Activated CD4-positive, alpha-beta T cell treated with anti-CD3 and anti-CD28 coated beads, Interleukin-2, amount 10 ng/mL, durations not matched to agents 24 days and 14 days (primary cell): ENCODE data around the gene UTP14A. TPM values are rescaled to one million over a fixed set of nuclear protein-coding genes. Genes with fewer than 3 reads are reported as not detected.

Source experiments
- DNase-seq: peaks from one replicate; pipeline ENCODE4 v3.0.0; 2022
- H3K27ac Mint-ChIP-seq: one replicate; pipeline ENCODE4 v1.8.0; 2022; ENCODE audit warnings: mild to moderate bottlenecking, mixed read lengths
- H3K27me3 Mint-ChIP-seq: one replicate; pipeline ENCODE4 v1.8.0; 2022; ENCODE audit warnings: mixed read lengths
- H3K36me3 Mint-ChIP-seq: one replicate; pipeline ENCODE4 v1.8.0; 2022; ENCODE audit warnings: low read depth, mild to moderate bottlenecking, mixed read lengths
- H3K4me1 Mint-ChIP-seq: one replicate; pipeline ENCODE4 v1.8.0; 2021; ENCODE audit warnings: mixed read lengths
- H3K4me3 Mint-ChIP-seq: one replicate; pipeline ENCODE4 v1.8.0; 2022; ENCODE audit warnings: mild to moderate bottlenecking, moderate library complexity, mixed read lengths
- H3K9me3 Mint-ChIP-seq: one replicate; pipeline ENCODE4 v1.8.0; 2021; ENCODE audit warnings: mixed read lengths
- intact Hi-C: fragments of 100-400 bp; cut with micrococcal nuclease; formaldehyde crosslinking; loops from one replicate; pipeline ENCODE4 v1.15.1; 2023
- total RNA-seq: library from RNA; stranded (reverse); gene quantifications from 2 replicates; pipeline ENCODE4 v1.2.3, GENCODE V29; 2022

The UTP14A gene
- total RNA-seq, 1 donor from 2014 or later = 57.9 TPM

- Mint-ChIP-seq H3K27me3 (peaks cover 9% of the 10 kb centered on the region), H3K4me3 (peak overlapping the region; percentile 69), H3K27ac (no peak overlapping the region), H3K36me3 (peaks cover 2% of the 10 kb centered on the region), H3K9me3 (no peaks in the 10 kb centered on the region), H3K4me1 (peaks cover 28% of the 10 kb centered on the region)
- no peak for DNase-seq
- intact Hi-C loops = loop anchor here (1.0 kb wide), 1 partner anchor 26 kb away; the partner anchor contains the start of gene BCORL1
Observed at GRCh38 chrX:129956765-129957164, 50.8 kb downstream of the UTP14A start.

GRCh38 chrX:129957241-129958082, 51.5 kb downstream of the UTP14A start:
- Mint-ChIP-seq H3K9me3 (no peaks in the 10 kb centered on the region), H3K4me3 (peak overlapping the region; percentile 69), H3K4me1 (peaks cover 30% of the 10 kb centered on the region), H3K27me3 (peaks cover 6% of the 10 kb centered on the region), H3K27ac (peak overlapping the region; percentile 51), H3K36me3 (peaks cover 2% of the 10 kb centered on the region)
- peak; percentile 85 for DNase-seq
- intact Hi-C loops = loop anchor here (1.0 kb wide), 1 partner anchor 25 kb away; the partner anchor contains the start of gene BCORL1

GRCh38 chrX:129958083-129958465, 52.1 kb downstream of the UTP14A start:
- peaks cover 4% of the 10 kb centered on the region for H3K27me3 Mint-ChIP-seq
- peaks cover 26% of the 10 kb centered on the region for H3K4me1 Mint-ChIP-seq
- no peak for DNase-seq
- H3K4me3 Mint-ChIP-seq = peak overlapping the region; percentile 69
- H3K9me3 Mint-ChIP-seq = no peaks in the 10 kb centered on the region
- no peaks in the 10 kb centered on the region for H3K36me3 Mint-ChIP-seq
- H3K27ac Mint-ChIP-seq = no peak overlapping the region
- intact Hi-C loops = no loop called here

GRCh38 chrX:129958814-129959492, 53.0 kb downstream of the UTP14A start:
- peaks cover 26% of the 10 kb centered on the region for H3K4me1 Mint-ChIP-seq
- intact Hi-C loops = no loop called here
- DNase-seq = no peak
- H3K27ac Mint-ChIP-seq = no peak overlapping the region
- no peak overlapping the region for H3K4me3 Mint-ChIP-seq
- H3K36me3 Mint-ChIP-seq = no peaks in the 10 kb centered on the region
- H3K9me3 Mint-ChIP-seq = no peaks in the 10 kb centered on the region
- peaks cover 4% of the 10 kb centered on the region for H3K27me3 Mint-ChIP-seq

- Mint-ChIP-seq H3K27me3 (peaks cover 2% of the 10 kb centered on the region), H3K9me3 (no peaks in the 10 kb centered on the region)
- intact Hi-C loops = no loop called here
Observed at GRCh38 chrX:129959493-129959832, 53.5 kb downstream of the UTP14A start.

GRCh38 chrX:129961180-129962083, 55.5 kb downstream of the UTP14A start:
- Mint-ChIP-seq H3K27me3 (no peaks in the 10 kb centered on the region), H3K4me1 (peaks cover 21% of the 10 kb centered on the region), H3K27ac (peak overlapping the region; percentile 86), H3K36me3 (no peaks in the 10 kb centered on the region), H3K9me3 (no peaks in the 10 kb centered on the region), H3K4me3 (peak overlapping the region; percentile 76)
- peak; percentile 90 for DNase-seq
- intact Hi-C loops = no loop called here

More at GRCh38 chrX:129959493-129959832, 53.5 kb downstream of the UTP14A start:
- Mint-ChIP-seq H3K4me1 (peaks cover 24% of the 10 kb centered on the region), H3K27ac (no peak overlapping the region), H3K36me3 (no peaks in the 10 kb centered on the region), H3K4me3 (no peak overlapping the region)
- DNase-seq = no peak

GRCh38 chrX:129963729-129964128, 57.8 kb downstream of the UTP14A start:
- Mint-ChIP-seq H3K4me1 (peaks cover 14% of the 10 kb centered on the region), H3K4me3 (no peak overlapping the region), H3K9me3 (no peaks in the 10 kb centered on the region), H3K27me3 (no peaks in the 10 kb centered on the region), H3K36me3 (no peaks in the 10 kb centered on the region), H3K27ac (no peak overlapping the region)
- DNase-seq = no peak
- intact Hi-C loops = no loop called here

GRCh38 chrX:129965166-129965565, 59.2 kb downstream of the UTP14A start:
- H3K36me3 Mint-ChIP-seq = no peaks in the 10 kb centered on the region
- H3K27ac Mint-ChIP-seq = no peak overlapping the region
- peaks cover 9% of the 10 kb centered on the region for H3K4me1 Mint-ChIP-seq
- H3K4me3 Mint-ChIP-seq = no peak overlapping the region
- no peak for DNase-seq
- intact Hi-C loops = no loop called here
- H3K27me3 Mint-ChIP-seq = no peaks in the 10 kb centered on the region
- H3K9me3 Mint-ChIP-seq = no peaks in the 10 kb centered on the region

- no peak overlapping the region for H3K4me3 Mint-ChIP-seq
- intact Hi-C loops = no loop called here
- DNase-seq = no peak
- peaks cover 11% of the 10 kb centered on the region for H3K27me3 Mint-ChIP-seq
- H3K4me1 Mint-ChIP-seq = no peaks in the 10 kb centered on the region
- H3K27ac Mint-ChIP-seq = no peak overlapping the region
- no peaks in the 10 kb centered on the region for H3K9me3 Mint-ChIP-seq
- H3K36me3 Mint-ChIP-seq = no peaks in the 10 kb centered on the region
Observed at GRCh38 chrX:129968968-129969367, 63.0 kb downstream of the UTP14A start.

GRCh38 chrX:129976441-129976840, 70.5 kb downstream of the UTP14A start:
- Mint-ChIP-seq H3K9me3 (no peaks in the 10 kb centered on the region), H3K36me3 (no peaks in the 10 kb centered on the region), H3K27ac (no peak overlapping the region), H3K4me1 (peaks cover 4% of the 10 kb centered on the region), H3K4me3 (no peak overlapping the region), H3K27me3 (peaks cover 27% of the 10 kb centered on the region)
- no peak for DNase-seq
- intact Hi-C loops = no loop called here

Other genes with a start within 250 kb of the UTP14A start
- 0.24 and 0.28 TPM in 2 replicates for gene XPNPEP2, start 167.2 kb upstream of the UTP14A start, total RNA-seq
- gene SASH3, start 126.2 kb upstream of the UTP14A start, total RNA-seq = 115 and 116 TPM in 2 replicates
- gene ZDHHC9, start 62.3 kb upstream of the UTP14A start, total RNA-seq = 13.4 and 14.6 TPM in 2 replicates
- gene BCORL1, start 76.5 kb downstream of the UTP14A start, total RNA-seq = 8.0 and 9.2 TPM in 2 replicates
- gene ELF4, start 204.3 kb downstream of the UTP14A start, total RNA-seq = 27.4 and 29.5 TPM in 2 replicates